ENCODE results near the gene SERTAD4. TPM values are rescaled to one million over a fixed set of nuclear protein-coding genes. Genes with fewer than 3 reads are reported as not detected.

SERTAD4 gene
- total and polyA plus RNA-seq, 2 donors (not counting 1 experiment from before 2014, with no cell fraction given): 0.17 to 7.6 TPM

GRCh38 chr1:210207597-210208450 lies 24.8 kb upstream of the SERTAD4 start:
- Histone ChIP-seq H3K27ac (ENCODE audit: insufficient read depth, low read length) (no peak overlapping the region), H3K4me2 (ENCODE audit: extremely low read depth, insufficient read depth, low read length) (no peak overlapping the region), H3K9ac (ENCODE audit: insufficient read depth, low read length) (no peak overlapping the region), H2AFZ (ENCODE audit: low read length) (no peak overlapping the region), H3K36me3 (ENCODE audit: control insufficient read depth, insufficient read depth, low read length) (no peaks in the 10 kb centered on the region), H4K20me1 (ENCODE audit: control insufficient read depth, extremely low read depth, insufficient read depth, low read length) (no peaks in the 10 kb centered on the region), H3K9me3 (ENCODE audit: control insufficient read depth, insufficient read depth, low read depth, low read length) (no peaks in the 10 kb centered on the region), H3K4me1 (ENCODE audit: control insufficient read depth, extremely low read depth, insufficient read depth, low read length) (no peaks in the 10 kb centered on the region), H3K27me3 (ENCODE audit: control insufficient read depth, insufficient read depth, low read length) (no peaks in the 10 kb centered on the region), H3K4me3 (replicated peaks in 1 of 4; ENCODE audit: control extremely low read depth in 1 of 4, insufficient read depth in 1 of 4, low read depth in 3 of 4, low read length in 4 of 4) (no peak overlapping the region), H3K79me2 (ENCODE audit: control insufficient read depth, insufficient read depth, low read length) (no peaks in the 10 kb centered on the region)
- DNase-seq (ENCODE audit: low read depth in 2 of 2): no peak
- TF ChIP-seq EZH2 (IDR thresholded peaks at IDR 0.05; ENCODE audit: low read length, missing control alignments): no peak
- TF ChIP-seq, protein P1, sequence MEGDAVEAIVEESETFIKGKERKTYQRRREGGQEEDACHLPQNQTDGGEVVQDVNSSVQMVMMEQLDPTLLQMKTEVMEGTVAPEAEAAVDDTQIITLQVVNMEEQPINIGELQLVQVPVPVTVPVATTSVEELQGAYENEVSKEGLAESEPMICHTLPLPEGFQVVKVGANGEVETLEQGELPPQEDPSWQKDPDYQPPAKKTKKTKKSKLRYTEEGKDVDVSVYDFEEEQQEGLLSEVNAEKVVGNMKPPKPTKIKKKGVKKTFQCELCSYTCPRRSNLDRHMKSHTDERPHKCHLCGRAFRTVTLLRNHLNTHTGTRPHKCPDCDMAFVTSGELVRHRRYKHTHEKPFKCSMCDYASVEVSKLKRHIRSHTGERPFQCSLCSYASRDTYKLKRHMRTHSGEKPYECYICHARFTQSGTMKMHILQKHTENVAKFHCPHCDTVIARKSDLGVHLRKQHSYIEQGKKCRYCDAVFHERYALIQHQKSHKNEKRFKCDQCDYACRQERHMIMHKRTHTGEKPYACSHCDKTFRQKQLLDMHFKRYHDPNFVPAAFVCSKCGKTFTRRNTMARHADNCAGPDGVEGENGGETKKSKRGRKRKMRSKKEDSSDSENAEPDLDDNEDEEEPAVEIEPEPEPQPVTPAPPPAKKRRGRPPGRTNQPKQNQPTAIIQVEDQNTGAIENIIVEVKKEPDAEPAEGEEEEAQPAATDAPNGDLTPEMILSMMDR (conservative IDR thresholded peaks at IDR 0.05 in 1 of 2, IDR thresholded peaks at IDR 0.05 in 1 of 2; ENCODE audit: low read depth in 1 of 2, low read length in 2 of 2): no peak

DNA sequence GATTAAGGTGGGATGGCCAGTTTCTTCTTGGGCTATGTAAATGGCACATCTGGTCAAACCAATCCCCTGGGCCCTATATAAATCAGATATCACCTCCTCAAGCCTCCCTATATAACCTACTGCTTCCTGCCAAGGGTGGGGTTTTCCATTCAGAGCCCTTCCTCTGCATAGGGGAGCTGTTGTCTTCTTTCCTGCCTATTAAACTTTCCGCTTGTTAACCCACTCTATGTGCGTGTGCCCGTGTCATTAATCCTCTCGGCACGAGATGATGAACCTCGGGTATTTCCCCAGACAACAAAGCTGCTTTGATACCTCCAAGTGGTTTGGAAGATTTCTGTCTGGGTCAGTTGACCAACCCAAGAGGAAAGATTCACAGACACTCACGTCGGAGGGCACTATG lies 19.3 kb upstream of the SERTAD4 start:
- no peak overlapping the region for H3K4me3 ChIP-seq (replicated peaks in 1 of 4; ENCODE audit: control extremely low read depth in 1 of 4, insufficient read depth in 1 of 4, low read depth in 3 of 4, low read length in 4 of 4)
- no peaks in the 10 kb centered on the region for H3K4me1 ChIP-seq (ENCODE audit: control insufficient read depth, extremely low read depth, insufficient read depth, low read length)
- no peaks in the 10 kb centered on the region for H3K36me3 ChIP-seq (ENCODE audit: control insufficient read depth, insufficient read depth, low read length)
- no peak overlapping the region for H2AFZ ChIP-seq (ENCODE audit: low read length)
- no peaks in the 10 kb centered on the region for H3K79me2 ChIP-seq (ENCODE audit: control insufficient read depth, insufficient read depth, low read length)
- H3K9ac ChIP-seq (ENCODE audit: insufficient read depth, low read length): no peak overlapping the region
- no peaks in the 10 kb centered on the region for H3K9me3 ChIP-seq (ENCODE audit: control insufficient read depth, insufficient read depth, low read depth, low read length)
- H3K27ac ChIP-seq (ENCODE audit: insufficient read depth, low read length): no peak overlapping the region
- no peak overlapping the region for H3K4me2 ChIP-seq (ENCODE audit: extremely low read depth, insufficient read depth, low read length)
- no peak for DNase-seq (ENCODE audit: low read depth in 2 of 2)
- TF ChIP-seq, protein P1 (conservative IDR thresholded peaks at IDR 0.05 in 1 of 2, IDR thresholded peaks at IDR 0.05 in 1 of 2; ENCODE audit: low read depth in 1 of 2, low read length in 2 of 2): no peak
- no peak for TF ChIP-seq EZH2 (IDR thresholded peaks at IDR 0.05; ENCODE audit: low read length, missing control alignments)
- H3K27me3 ChIP-seq (ENCODE audit: control insufficient read depth, insufficient read depth, low read length): no peaks in the 10 kb centered on the region
- H4K20me1 ChIP-seq (ENCODE audit: control insufficient read depth, extremely low read depth, insufficient read depth, low read length): no peaks in the 10 kb centered on the region

- Histone ChIP-seq H2AFZ (ENCODE audit: low read length) (no peak overlapping the region), H3K27ac (ENCODE audit: insufficient read depth, low read length) (no peak overlapping the region), H3K4me2 (ENCODE audit: extremely low read depth, insufficient read depth, low read length) (no peak overlapping the region), H3K4me3 (replicated peaks in 1 of 4; ENCODE audit: control extremely low read depth in 1 of 4, insufficient read depth in 1 of 4, low read depth in 3 of 4, low read length in 4 of 4) (no peak overlapping the region), H3K4me1 (ENCODE audit: control insufficient read depth, extremely low read depth, insufficient read depth, low read length) (no peaks in the 10 kb centered on the region), H4K20me1 (ENCODE audit: control insufficient read depth, extremely low read depth, insufficient read depth, low read length) (no peaks in the 10 kb centered on the region), H3K36me3 (ENCODE audit: control insufficient read depth, insufficient read depth, low read length) (no peaks in the 10 kb centered on the region), H3K27me3 (ENCODE audit: control insufficient read depth, insufficient read depth, low read length) (no peaks in the 10 kb centered on the region), H3K9me3 (ENCODE audit: control insufficient read depth, insufficient read depth, low read depth, low read length) (no peaks in the 10 kb centered on the region), H3K9ac (ENCODE audit: insufficient read depth, low read length) (no peak overlapping the region), H3K79me2 (ENCODE audit: control insufficient read depth, insufficient read depth, low read length) (no peaks in the 10 kb centered on the region)
- DNase-seq (ENCODE audit: low read depth in 2 of 2): no peak
- no peak for TF ChIP-seq EZH2 (IDR thresholded peaks at IDR 0.05; ENCODE audit: low read length, missing control alignments)
- TF ChIP-seq, protein P1 (conservative IDR thresholded peaks at IDR 0.05 in 1 of 2, IDR thresholded peaks at IDR 0.05 in 1 of 2; ENCODE audit: low read depth in 1 of 2, low read length in 2 of 2): no peak
Observed at GRCh38 chr1:210214573-210215409, 17.8 kb upstream of the SERTAD4 start.
